Urinary bladder (tissue), 4 donors: ENCODE results near the gene ZNF804B. TPM values are rescaled to one million over a fixed set of nuclear protein-coding genes. Genes with fewer than 3 reads are reported as not detected.

Experiments used
- DNase-seq: peaks from one replicate; pipeline ENCODE4 v3.0.0-alpha.2; 2015; ENCODE audit errors: extremely low spot score
- H3K27ac ChIP-seq: one replicate; pipeline ENCODE4 v1.5.1; 2013; ENCODE audit warnings: low read depth, mild to moderate bottlenecking, moderate library complexity
- H3K36me3 ChIP-seq: one replicate; pipeline ENCODE4 v1.6.1; 2013; ENCODE audit warnings: mild to moderate bottlenecking, moderate library complexity; ENCODE audit not compliant: insufficient read depth
- H3K4me1 ChIP-seq: one replicate; pipeline ENCODE4 v1.6.1; 2013; ENCODE audit warnings: mild to moderate bottlenecking, moderate library complexity; ENCODE audit not compliant: insufficient read depth
- H3K4me3 ChIP-seq: one replicate; pipeline ENCODE4 v1.5.1; 2013; ENCODE audit warnings: low read depth, low read length
- WGBS: extraction: QIAGEN DNeasy Blood & Tissue Kit; methylation state at CpG from one replicate; pipeline ENCODE4 v1.1.7; 2013; 5-methylcytosine and 5-hydroxymethylcytosine counted together
- polyA plus RNA-seq: library from polyadenylated mRNA; stranded (reverse); fragments of 200-250 nt; gene quantifications from one replicate; pipeline ENCODE4 v1.2.3, GENCODE V29; 2013
- total RNA-seq: library from RNA; depleted of rRNA; stranded (reverse); fragments of >200 nt; gene quantifications from one replicate; pipeline ENCODE4 v1.2.3, GENCODE V29; 2014
- donor health status: healthy with polysubstance abuse.
- donor health status: healthy.

ZNF804B gene
- total and polyA plus RNA-seq, 2 donors: 1.2 TPM; not detected in 1

DNA sequence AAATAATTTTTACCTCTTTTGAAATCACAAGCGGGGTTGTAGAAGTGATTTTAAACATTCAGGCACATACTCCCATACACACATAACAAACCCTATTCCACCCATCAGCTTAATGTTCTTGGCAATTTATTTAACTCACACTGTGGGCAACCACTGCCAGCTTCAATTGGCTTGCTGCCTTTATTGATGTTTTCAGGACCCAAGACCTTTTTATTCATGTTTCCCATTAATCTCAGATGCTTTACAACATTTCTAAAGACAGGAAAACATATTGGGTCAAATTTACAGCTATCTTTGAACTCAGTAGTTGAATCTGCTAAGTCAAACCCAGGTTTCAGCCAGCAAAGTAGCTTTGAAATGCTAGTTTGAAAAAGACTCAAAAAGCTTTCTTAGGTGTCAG, 109.0 kb downstream of the ZNF804B start:
- Histone ChIP-seq H3K36me3 (no peaks in the 10 kb centered on the region), H3K4me1 (no peaks in the 10 kb centered on the region), H3K4me3 (no peak overlapping the region), H3K27ac (no peak overlapping the region)
- DNase-seq: no peak
- WGBS: 92% methylated on average over 1 of the region's 1 CpG

DNA sequence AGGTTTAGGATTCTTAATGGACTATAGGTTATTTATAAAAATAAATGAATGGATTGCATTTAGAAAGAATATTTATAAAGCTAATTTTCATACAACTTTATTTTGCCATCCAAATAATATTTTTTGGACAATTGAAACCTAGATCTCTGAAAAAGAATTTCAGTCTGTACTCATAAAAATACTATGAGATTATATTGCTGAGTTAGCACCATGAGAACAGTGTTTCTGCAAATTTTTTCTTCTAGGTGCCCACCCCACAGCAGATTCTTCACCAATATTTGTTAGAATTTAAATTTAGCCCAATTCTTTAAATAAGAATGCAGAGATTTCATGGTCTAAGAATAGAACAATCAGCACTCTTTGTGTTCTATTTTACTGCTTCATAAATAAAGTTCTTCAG, 121.6 kb downstream of the ZNF804B start:
- H3K36me3 ChIP-seq: no peaks in the 10 kb centered on the region
- H3K4me1 ChIP-seq: no peaks in the 10 kb centered on the region
- H3K4me3 ChIP-seq: no peak overlapping the region
- H3K27ac ChIP-seq: no peak overlapping the region
- DNase-seq: no peak

DNA sequence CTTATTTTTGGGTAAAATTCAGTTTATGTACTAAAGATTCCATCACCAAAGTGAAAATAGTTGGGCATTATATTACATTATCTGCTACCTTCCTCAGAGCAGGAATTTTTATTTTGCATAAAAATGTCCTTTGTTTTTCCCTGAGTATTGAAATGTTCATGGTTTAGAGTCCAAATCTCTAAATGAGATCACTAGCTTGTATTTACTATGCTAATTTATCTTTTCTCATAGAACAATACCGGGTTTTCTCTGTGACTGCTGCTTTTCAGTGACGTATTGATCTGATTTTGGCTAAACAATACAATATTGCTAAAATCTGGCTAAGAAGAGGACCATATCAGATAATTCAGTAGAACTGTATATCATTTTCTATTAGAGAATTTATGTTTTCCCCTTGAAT, 125.6 kb downstream of the ZNF804B start:
- Histone ChIP-seq H3K4me3 (no peak overlapping the region), H3K4me1 (no peaks in the 10 kb centered on the region), H3K27ac (no peak overlapping the region), H3K36me3 (no peaks in the 10 kb centered on the region)
- no peak for DNase-seq
- WGBS: 74% methylated on average over 2 of the region's 2 CpGs

DNA sequence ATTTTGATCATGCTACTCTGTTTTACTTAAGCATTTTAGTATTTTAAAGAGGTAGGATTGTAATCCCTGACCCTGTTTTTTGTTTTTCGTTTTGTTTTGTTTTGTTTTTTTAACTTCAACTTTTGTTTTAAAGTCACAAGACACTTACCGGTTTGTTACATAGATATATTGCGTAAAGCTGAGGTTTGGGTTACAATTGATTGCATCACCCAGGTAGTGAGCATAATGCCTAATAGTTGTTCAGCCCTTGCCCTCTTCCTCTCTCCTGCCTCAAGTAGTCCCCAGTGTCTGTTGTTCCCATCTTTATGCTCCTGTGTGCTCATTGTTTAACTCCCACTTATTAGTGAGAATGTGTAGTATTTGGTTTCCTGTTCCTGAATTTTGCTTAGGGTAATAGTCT, 129.2 kb downstream of the ZNF804B start:
- Histone ChIP-seq H3K36me3 (no peaks in the 10 kb centered on the region), H3K4me1 (no peaks in the 10 kb centered on the region), H3K4me3 (no peak overlapping the region), H3K27ac (no peak overlapping the region)
- no peak for DNase-seq
- WGBS: 75% methylated on average over 3 of the region's 3 CpGs

DNA sequence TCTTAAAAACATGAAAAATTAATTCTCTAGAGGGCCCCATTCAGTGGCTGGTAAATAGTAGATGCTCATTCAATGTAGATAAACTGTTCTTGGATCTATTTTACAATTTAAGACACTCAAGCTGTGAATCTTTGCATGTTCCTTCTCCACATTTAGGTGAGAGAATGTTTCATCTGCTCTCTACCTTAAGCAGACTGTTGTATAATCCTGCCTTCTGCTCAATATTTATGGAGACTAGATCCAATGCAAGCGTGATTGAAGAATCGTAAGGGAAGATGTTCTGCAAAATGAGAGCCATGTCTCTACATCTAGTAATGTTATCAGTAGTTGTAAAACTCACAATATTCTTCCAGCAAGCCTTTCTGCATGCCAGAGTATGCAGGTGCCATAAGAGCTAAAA, 151.0 kb downstream of the ZNF804B start:
- no peak for DNase-seq
- Histone ChIP-seq H3K27ac (no peak overlapping the region), H3K4me3 (no peak overlapping the region), H3K36me3 (no peaks in the 10 kb centered on the region), H3K4me1 (no peaks in the 10 kb centered on the region)
- 91% methylated on average over 2 of the region's 2 CpGs for WGBS

DNA sequence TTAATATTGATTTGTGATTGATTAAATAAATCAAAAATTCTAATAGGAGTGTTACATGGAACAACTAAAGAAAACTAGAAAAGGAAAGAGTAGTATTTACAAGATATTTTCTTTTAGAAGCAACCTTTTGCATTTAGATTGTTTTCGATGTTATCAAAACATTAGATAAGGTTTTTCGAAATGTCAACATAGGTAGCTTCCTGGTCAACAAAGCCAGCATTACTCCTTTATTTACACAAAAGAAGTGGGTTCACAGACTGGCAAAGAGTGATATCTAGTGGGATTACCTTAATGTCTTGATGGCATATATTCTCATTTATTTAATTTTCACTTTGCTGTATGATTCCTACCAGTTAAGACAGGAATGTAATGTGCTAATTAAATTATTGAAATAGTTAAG, 153.4 kb downstream of the ZNF804B start:
- DNase-seq: no peak
- no peaks in the 10 kb centered on the region for H3K4me1 ChIP-seq
- H3K36me3 ChIP-seq: no peaks in the 10 kb centered on the region
- H3K4me3 ChIP-seq: no peak overlapping the region
- no peak overlapping the region for H3K27ac ChIP-seq
- 61% methylated on average over 2 of the region's 2 CpGs for WGBS

DNA sequence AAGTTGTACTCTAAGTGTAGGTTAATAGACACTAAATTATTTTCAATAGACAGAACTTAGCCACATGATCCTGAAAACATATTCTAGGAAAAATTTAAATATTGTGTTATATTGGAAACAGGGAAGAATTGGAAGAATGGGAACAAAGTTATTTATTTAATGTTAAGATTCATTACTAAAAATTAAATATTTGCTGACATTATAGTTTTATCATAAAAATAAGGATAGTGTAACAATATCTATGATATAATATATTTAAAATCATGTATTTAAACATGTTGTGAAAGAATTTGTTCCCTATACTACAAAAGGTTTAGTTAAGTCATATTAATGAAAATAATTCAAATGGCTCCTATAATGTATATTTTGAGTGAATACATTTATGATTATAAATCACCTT, 156.1 kb downstream of the ZNF804B start:
- no peak for DNase-seq
- H3K27ac ChIP-seq: no peak overlapping the region
- H3K36me3 ChIP-seq: no peaks in the 10 kb centered on the region
- no peak overlapping the region for H3K4me3 ChIP-seq
- no peaks in the 10 kb centered on the region for H3K4me1 ChIP-seq

DNA sequence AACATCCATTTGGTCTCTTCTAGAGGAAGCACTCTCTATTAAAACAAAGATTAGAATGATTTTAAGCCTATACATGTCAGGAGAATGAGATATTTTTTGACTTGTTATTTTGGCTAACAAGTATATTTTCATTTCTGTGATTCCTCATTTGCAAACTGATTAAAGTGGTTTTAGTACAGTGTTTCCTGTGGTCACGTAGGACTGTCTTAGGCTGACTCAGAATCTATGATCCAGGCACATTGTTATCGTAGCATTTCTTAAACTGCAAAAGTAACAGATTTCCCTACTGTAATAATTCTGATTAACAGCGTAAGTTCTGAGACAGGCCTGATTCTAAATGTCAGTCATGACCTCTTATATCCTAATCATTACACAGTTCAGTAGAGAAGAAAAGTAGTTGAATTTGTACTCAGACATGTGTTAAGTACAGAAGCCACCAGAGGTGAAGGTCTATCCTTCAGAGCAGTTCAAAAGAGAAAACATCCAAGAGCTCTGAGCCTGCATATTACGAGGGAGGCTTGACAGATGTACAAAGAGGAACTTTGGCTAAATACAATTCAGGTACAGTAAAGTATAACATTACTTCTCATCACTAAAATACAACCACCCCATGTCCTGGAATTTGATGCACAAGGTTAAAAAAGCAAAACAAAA, 160.1 kb downstream of the ZNF804B start:
- H3K36me3 ChIP-seq: no peaks in the 10 kb centered on the region
- H3K27ac ChIP-seq: no peak overlapping the region
- DNase-seq: no peak
- no peaks in the 10 kb centered on the region for H3K4me1 ChIP-seq
- H3K4me3 ChIP-seq: no peak overlapping the region
- WGBS: 77% methylated on average over 4 of the region's 4 CpGs

DNA sequence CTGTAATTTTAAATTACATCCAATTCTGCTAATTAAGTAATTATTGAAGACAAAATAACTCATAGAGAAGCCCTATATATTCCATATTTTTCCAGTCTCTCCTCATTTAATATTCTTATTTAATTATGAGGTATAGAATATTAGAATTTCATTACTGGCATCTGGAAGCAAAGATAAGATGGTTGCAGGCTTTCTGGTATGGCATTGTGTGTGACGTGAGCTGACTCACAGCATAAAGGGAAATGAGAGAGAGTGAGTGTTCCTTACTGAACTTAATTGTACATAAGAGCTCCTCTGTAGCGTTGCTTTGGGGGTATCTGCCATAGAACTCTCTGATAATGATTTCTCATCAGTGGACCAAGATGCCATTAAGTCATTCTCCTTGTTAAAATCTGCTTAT, 163.4 kb downstream of the ZNF804B start:
- H3K27ac ChIP-seq: no peak overlapping the region
- no peaks in the 10 kb centered on the region for H3K4me1 ChIP-seq
- H3K36me3 ChIP-seq: no peaks in the 10 kb centered on the region
- DNase-seq: no peak
- WGBS: 76% methylated on average over 2 of the region's 2 CpGs
- no peak overlapping the region for H3K4me3 ChIP-seq

DNA sequence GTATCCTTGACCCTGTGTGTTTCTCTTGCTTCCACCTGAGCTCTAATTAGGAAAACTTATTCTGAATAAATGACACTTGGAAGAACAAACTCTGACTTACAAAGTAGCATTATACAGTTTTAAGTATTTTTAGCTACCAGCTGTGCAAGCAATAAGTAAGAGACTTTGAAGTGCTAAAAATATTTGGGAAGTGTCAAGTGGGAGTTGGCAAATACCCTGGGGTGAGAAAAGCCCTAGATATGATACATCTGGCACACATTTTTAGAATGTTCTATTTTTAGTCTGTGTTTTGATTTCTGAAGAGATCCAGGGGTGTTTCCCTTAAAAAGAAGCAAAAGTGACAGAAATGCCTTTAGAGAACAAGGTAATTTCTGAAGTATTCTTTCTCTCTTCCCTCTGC, 168.8 kb downstream of the ZNF804B start:
- Histone ChIP-seq H3K4me3 (no peak overlapping the region), H3K36me3 (no peaks in the 10 kb centered on the region), H3K4me1 (no peaks in the 10 kb centered on the region), H3K27ac (no peak overlapping the region)
- DNase-seq: no peak

DNA sequence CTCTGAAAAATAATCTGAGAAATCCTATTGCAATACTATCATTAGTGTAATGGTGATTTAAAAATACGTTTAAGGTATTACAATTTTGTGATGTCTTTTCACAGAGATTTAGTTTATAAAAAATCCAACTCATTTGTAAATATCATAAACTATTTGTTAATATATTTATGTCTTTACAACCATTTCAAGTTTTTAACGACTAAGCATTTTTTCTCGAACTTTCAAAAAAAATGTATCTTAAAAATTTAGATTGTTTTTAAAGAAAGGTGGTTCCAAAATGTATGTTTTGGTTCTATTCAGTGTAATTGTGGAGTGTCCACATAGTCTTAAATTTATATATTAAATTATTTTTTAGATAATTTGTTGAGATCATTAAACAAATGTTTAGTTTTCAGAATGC, 170.2 kb downstream of the ZNF804B start:
- DNase-seq: no peak
- WGBS: 83% methylated on average over 3 of the region's 3 CpGs
- H3K4me3 ChIP-seq: no peak overlapping the region
- H3K4me1 ChIP-seq: no peaks in the 10 kb centered on the region
- H3K27ac ChIP-seq: no peak overlapping the region
- H3K36me3 ChIP-seq: no peaks in the 10 kb centered on the region

DNA sequence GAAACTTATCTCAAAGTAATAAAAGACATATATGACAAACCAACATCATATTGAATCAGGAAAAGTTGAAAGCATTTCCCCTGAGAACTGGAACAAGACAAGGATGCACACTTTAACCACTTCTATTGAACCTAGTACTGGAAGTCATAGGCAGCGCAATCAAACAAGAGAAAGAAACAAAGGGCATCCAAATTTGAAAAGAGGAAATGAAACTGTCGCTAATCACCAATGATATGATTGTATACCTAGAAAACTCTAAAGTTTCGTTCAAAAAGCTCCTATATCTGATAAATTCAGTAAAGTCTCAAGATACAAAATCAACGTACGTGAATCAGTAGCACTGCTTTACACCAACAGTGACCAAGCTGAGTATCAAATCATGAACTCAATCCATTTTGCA, 173.8 kb downstream of the ZNF804B start:
- no peaks in the 10 kb centered on the region for H3K36me3 ChIP-seq
- no peak overlapping the region for H3K4me3 ChIP-seq
- H3K4me1 ChIP-seq: no peaks in the 10 kb centered on the region
- 85% methylated on average over 5 of the region's 5 CpGs for WGBS
- DNase-seq: no peak
- H3K27ac ChIP-seq: no peak overlapping the region

DNA sequence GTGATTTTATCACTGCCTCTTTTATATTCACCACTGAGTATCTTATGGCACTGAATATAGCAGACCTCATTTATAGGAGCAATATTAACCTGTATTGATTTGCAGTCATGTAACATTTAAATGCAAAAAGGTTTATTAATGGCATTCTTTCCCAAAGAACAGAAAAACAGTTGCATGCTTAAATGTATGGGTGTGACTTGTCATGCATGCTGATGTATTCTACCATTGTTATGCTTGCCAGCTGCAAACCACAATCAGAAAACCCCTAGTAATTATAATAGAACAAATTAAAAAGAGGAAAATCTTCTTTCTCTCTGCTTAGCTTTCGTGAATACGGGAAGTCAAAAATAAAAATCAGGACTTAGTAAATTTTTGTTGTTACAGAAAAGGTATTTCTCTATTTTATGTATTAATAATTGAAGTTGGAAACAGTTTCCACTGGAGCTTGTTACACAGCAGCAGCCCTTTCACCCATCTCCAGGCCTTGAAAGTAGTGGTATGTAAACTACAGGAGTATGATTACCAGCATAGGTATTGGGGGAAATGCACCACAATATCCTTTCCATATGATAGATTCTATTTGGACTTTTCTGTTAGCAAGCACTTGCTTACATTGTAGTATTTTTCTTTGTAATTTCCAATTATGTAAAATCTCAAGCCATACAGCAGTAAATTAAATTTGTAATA, 183.5 kb downstream of the ZNF804B start:
- DNase-seq: no peak
- Histone ChIP-seq H3K4me3 (no peak overlapping the region), H3K4me1 (no peaks in the 10 kb centered on the region), H3K27ac (no peak overlapping the region), H3K36me3 (no peaks in the 10 kb centered on the region)
- 83% methylated on average over 2 of the region's 2 CpGs for WGBS

DNA sequence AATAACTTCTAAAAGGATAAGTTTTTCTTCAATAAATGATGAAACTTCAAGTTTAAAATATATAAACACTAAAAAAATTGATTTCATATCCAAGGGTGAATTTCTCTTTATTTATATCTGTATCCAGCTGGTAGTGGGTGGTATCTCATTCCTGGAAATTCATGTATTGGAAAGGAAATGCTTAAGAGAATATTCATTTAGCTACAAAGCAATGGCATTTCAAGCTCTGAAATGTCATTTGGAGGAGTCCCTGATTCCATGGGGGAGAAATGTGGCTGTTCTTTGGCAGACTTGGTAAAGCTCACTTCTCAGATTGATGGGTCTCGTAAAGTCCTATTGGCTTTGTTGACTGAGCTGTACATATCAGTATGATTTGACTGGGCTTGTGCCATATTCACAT, 192.3 kb downstream of the ZNF804B start:
- no peak overlapping the region for H3K27ac ChIP-seq
- H3K4me1 ChIP-seq: no peaks in the 10 kb centered on the region
- no peaks in the 10 kb centered on the region for H3K36me3 ChIP-seq
- H3K4me3 ChIP-seq: no peak overlapping the region
- 87% methylated on average over 1 of the region's 1 CpG for WGBS
- no peak for DNase-seq

DNA sequence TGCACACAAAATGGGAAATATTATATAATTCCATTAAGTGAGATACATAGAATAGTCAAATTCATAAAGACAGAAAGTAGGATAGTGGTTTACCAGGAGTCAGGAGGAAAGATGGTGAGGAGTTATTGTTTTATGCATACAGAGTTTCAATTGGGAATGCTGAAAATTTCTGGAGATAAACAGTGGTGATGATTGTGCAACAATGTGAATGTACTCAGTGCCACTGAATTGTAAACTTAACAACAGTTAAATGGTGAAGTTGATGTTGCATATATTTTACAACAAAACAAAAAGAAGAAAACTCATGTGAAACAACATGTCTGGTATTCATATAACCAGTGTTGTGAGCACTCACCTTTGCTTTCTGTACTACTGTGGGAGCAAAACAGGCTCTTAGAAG, 204.9 kb downstream of the ZNF804B start:
- Histone ChIP-seq H3K27ac (no peak overlapping the region), H3K4me1 (no peaks in the 10 kb centered on the region), H3K4me3 (no peak overlapping the region), H3K36me3 (no peaks in the 10 kb centered on the region)
- DNase-seq: no peak
